Thyroid gland (tissue), 4 donors: ENCODE data around the gene KRTAP19-3.

Experiments
- CTCF ChIP-seq, 6 experiments: fragments of 200-600 bp in 3 of 6; fragments of 450-650 bp in 3 of 6; sonication (generic) in 3 of 6; IDR thresholded peaks; one replicate each; pipeline ENCODE4 v1.5.1; 2016 to 2019; ENCODE audit warnings: antibody characterized with exemption in 6 of 6, mild to moderate bottlenecking in 2 of 6, inconsistent platforms in 1 of 6, moderate library complexity in 1 of 6
- POLR2A ChIP-seq, 2 donors: fragments of 450-650 bp; IDR thresholded peaks; one replicate each; pipeline ENCODE4 v1.6.1; 2017; ENCODE audit warnings: antibody characterized with exemption in 2 of 2, mild to moderate bottlenecking in 2 of 2, moderate library complexity in 1 of 2

- TF ChIP-seq CTCF (IDR thresholded peaks at IDR 0.05) (no peak), POLR2A (IDR thresholded peaks at IDR 0.05) (no peak)
Measured at GRCh38 chr21:30502041-30502440, 10.2 kb upstream of the KRTAP19-3 start, which contains the start of gene KRTAP19-5.
